ENCODE results near the gene CST9.
"Not testable (repeated sequence)": the region's sequence is repeated elsewhere in the genome, so short reads cannot be mapped to it uniquely, and the experiment has no call there.

CST9 gene

DNA sequence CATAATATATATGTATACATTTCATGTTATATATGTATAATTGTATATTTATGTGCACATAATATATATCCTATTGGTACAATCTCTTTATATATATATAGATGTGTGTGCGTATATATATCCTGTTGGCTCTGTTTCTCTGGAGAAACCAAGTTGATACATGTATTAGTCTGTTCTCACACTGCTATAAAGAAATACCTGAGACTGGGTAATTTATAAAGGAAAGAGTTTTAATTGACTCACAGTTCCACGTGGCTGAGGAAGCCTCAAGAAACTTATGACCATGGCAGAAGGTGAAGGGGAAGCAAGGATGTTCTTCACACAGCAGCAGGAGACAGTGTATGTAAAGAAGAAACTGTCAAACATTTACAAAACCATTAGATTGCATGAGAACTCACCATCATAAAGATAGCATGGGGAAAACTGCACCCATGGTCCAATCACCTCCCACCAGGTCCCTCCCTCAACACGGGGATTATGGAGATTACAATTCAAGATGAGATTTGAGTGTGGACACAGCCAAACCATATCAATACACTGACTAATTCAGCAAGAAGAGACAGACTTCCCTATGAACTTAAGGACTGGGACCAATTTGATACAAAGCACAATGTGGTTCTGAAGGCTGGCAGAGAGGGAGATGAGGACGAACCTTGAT, 18.1 kb upstream of the CST9 start:
- DNase-seq (ENCODE audit: low read depth), result no peak

DNA sequence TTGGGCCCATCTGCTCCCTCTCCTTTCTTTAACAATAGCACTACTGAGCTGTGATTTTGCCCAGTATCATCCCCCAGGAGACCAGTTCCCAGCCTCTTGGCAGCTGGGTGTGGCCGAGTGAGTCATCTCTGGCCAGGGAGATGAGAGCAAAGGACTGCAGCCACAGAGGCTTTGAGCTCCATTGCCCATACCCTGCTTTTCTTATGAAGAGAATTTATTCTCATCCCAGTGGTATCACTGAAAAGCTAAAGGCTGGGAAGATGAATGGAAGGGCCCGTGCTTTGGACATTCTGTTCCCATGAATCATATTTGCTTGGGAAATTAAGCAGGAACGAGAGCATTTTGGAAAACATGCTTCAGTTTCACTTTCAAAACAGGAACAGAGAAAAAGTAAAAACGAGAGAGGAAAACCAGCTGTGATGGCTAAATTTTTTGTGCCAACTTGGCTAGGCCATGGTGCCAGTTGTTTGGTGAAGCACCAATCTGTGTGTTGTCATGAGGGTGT, 17.2 kb upstream of the CST9 start:
- DNase-seq (ENCODE audit: low read depth), result peak; percentile 79

DNA sequence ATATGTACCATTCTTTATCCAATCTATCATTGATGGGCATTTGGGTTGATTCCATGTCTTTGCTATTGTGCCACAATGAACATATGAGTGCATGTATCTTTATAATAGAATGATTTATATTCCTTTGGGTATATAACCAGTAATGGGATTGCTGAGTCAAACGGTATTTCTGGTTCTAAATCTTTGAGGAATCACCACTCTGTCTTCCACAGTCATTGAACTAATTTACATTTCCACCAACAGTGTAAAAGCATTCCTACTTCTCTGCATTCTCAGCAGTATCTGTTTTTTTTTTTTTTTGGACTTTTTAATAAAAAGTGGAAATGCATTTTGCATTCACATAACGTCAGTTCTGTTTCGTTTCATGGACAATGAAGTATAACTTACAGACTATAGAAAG, 16.7 kb upstream of the CST9 start:
- not testable (repeated sequence) for DNase-seq (ENCODE audit: low read depth)

DNA sequence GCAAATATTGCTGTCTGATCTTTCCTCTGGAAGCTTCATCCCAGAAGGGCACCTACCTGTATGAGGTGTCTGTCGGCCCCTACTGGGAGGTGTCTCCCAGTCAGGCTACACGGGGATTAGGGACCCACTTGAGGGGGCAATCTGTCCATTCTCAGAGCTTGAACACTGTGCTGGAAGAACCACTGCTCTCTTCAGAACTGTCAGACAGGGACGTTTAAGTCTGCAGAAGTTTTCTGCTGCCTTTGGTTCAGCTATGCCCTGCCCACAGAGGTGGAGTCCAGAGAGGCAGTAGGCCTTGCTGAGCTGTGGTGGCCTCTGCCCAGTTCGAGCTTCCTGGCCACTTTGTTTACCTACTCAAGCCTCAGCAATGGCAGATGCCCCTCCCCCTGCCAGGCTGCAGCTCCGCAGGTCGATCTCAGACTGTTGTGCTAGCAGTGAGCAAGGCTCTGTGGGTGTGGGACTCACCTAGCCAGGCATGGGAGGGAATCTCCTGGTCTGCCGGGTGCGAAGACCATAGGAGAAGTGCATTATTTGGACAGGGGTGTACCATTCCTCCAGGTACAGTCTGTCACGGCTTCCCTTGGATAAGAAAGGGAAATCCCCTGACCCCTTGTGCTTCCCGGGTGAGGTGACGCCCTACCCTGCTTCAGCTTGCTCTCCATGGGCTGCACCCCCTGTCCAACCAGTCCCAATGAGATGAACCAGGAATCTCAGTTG, 15.1 kb upstream of the CST9 start:
- not testable (repeated sequence) for DNase-seq (ENCODE audit: low read depth)

DNA sequence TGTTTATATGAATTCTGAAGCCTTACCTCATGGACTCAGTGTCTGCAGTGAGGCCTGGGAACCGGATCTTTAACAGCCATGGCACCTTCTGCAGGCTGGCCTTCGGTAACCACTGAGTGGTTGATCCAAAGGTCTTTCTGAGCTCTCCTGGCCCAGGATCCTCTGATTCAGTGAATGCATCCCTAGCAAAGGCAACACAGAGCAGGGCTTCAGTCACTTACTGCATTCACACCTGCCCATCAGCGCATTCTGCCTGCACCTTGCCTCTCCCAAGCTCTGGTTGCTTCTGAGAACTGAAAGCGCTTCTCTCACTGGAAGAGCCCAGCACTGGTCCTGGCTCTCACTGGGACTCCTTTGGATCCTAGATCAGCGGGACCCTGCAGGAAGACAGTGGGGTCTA, 8.4 kb upstream of the CST9 start:
- DNase-seq (ENCODE audit: low read depth), result no peak

DNA sequence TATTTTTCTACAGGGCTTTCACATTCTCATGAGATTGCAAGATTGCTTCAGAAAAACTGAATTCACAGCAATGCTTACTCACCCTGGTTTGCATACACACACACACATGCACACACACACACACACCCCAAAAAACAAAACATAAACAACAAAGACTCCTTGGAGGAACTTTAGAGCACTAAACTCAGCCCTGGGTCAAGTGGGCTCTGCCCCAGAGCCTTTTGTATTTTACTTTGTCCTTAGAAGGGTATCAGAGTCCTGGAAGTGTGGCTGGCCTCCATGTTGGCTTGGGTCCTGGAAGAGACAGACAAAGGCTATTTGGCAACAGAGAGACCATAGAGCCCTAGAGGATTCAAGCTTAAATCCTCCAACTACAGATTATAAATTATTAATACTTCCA, 8.0 kb upstream of the CST9 start:
- DNase-seq (ENCODE audit: low read depth), result no peak

DNA sequence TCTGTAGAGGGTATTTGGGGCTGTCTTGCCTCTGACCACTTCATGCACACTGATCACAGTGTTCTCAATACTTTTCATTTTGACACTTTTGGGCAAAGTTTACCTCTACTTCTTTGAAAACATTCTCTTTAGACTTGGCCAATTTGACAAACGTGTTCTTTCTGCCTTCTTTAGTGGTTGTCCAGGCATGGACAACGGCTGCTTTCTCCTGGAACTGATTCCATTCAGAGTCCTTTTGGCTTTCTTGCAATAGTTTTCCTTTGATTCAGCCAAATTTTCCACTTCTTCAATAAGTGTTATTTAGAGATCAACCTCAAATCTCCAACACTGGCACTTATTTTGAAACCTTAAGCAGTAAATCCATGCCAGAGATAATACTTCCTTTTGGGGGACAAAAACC, 6.7 kb upstream of the CST9 start:
- DNase-seq (ENCODE audit: low read depth), result no peak

DNA sequence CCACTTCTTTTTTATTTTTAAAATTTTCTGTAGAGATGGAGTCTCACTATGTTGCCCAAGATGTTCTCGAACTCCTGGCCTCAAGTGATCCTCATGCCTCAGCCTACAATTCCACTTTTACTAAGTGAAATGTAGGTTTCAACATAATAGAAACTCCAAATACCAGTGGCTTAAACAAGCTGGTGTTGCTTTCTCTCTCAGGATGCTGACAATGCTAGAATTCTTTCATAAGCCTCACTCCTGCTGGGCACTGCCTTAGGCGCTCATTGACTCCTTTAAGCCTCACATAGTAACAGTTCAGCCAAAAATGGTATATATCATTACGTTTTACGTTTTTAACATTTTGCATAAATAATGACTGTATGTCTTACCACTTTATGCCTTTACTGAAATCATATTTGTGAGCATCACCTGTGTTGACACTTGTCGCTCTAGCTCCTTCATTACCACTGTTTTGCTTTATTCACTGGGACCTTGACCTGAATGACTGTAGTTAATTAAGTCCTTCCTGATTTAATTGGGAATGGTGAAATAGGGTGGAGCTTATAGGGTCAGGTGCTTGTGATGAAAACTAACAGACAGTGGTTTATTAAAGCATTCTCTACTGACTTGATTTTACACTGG, 3.9 kb upstream of the CST9 start:
- DNase-seq (ENCODE audit: low read depth), result no peak

DNA sequence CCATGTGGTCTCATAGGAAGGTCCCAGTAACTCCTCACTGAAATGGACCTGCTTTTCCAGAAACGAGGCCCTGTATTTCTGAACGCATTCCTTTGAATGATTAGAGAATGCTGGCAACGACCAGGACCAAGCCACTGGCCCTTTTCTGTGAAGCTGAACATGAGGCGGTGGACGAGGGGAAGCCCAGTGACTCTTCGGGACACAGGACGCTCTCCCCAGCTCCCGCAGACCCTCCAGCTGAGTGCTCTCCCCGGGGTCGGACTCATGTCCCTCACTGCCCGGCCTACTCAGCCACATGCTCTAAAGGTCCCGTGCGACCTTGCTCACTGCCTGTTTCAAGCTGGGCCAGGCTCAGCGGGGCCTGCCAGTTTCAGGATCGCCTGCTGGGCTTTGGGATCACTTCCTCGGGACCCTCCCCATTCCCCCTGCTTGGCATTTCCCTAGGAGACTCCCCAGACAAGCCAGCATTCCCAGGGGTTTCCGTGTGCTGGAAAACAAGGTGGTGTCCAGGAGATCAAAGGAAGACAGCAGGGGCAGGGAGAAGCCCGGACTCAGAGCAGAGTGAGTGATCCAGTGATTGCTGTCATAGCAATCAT, 2.6 kb upstream of the CST9 start:
- DNase-seq (ENCODE audit: low read depth), result no peak

DNA sequence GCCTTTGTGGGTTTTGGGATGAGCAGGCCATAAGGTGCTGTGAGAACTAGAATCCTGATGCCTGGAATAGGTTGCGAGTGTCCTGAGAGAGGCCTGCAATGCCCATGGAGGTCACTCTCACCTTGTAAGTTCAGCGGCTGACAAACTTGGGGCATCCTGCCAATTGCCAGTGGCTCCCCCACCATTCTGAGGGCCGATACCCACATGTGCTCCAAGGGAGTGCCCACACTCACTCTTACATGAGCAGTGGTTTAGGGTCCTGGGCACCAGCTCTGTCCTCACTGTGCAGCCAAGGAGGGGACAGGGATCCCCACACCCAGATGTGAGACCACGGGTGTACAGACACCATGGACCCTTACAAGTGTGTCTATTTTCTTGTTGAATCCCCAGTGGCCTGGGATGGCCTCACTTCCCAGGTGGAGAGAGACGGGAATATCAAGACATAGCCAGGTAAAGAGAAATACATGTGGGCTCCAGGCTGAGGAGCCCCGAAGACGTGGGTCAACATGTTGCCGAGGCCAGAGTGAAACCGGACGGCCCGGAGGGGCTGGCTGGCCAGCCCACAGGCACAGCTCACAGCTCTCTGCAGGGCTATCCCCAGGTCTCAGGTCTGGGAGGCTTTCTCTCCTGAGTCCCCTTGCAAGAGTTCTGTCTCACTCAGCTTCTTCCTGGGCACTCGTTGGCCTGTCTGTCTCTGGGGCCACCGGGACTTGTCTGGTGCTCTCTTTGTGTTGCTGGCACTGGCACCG, 2.0 kb upstream of the CST9 start:
- DNase-seq (ENCODE audit: low read depth), result no peak

DNA sequence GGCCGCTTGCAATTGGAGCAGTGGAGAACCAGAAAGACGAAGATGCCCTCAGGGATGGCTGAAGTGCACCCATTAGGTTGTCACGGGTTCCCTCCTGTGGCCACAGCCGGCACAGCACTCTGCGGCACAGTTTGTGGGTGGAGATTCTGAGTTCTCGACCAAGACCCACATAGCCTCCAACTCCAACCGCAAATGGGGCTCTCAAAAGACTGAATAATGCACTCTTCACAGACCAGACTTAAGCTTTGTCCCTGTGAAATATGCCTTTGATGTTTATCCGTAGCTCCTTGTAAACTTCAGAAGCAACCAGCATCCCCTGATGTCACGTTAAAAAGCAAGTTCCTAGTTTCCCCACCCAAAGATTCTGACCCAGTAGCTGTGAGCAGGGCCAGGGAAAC, 934 bp upstream of the CST9 start:
- DNase-seq (ENCODE audit: low read depth), result peak; percentile 29

DNA sequence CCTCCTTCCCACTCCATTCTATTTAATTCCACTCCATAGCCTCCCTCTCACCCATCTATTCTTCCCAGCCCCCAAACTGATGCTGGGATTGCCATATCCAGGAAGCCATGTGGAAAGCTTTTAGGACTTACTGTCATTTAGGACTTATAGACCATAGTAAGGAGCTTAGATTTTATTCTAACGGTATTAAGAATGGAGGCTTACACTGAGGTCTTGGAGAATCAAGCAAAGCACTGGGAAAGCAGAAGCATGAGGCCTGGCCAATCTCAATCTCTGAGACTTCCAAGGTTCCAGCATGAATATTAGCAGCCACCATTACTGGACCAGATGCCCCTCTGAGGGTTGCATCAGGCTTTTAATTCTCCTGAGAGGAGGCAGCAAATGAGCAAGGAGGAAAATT, 1.4 kb downstream of the CST9 start:
- no peak for DNase-seq (ENCODE audit: low read depth)

DNA sequence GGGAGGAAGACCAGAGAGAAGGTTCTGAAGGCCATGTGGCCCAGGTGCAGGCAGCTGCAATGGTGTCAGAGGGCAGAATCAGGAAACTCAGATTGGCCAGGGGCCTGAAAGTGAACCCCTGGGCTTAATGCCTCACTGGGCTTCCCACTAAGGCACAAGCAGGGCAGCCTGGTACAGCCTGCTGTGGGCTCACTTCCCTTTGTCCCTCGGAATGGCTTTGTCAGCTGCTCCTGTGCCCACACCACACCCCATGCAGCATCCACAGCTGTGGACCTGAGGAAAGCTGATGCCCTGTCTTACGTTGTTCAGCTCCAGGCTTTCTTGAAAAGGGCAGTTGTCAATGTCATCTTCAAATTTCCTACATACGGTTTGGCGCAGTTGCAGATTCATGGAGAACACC, 2.4 kb downstream of the CST9 start:
- no peak for DNase-seq (ENCODE audit: low read depth)

DNA sequence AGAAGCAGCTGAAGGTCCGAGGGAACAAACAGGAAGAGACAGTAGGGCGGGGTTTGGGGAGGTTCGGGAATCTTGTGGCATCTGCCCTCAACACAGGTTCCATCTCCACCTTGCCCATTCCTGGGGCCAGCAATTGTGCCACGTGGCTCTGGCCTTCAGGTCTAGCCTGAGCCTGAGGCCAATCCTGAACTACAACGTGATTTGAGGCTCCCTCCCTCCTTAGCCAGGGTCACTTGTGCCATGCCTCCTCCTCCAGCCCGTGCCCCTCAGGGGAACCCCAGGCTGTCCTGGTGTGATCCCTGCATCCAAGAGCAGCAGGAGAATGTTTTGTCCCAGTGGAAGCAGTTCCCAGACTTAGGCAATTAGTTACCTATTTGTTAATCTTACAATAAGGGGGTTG, 3.0 kb downstream of the CST9 start:
- no peak for DNase-seq (ENCODE audit: low read depth)

DNA sequence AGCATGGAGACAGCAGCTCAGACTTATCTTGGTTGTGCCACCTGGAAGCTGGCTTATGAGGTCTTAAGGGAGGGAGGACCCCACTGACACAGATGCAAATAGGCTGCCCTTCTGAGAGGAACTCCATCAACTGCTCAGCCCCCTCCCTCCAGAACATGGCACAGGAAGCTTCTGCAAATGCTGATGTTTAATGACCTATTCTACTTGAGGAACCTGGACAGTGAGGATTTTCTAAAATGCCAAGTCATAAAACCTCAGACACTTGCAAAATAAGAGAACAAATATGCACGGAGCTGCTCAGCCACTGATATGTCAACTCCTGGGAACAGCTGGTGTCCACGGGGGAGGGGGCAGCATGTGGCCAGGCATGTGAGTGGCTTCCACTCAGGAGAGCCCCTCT, 3.5 kb downstream of the CST9 start:
- DNase-seq (ENCODE audit: low read depth), result no peak

DNA sequence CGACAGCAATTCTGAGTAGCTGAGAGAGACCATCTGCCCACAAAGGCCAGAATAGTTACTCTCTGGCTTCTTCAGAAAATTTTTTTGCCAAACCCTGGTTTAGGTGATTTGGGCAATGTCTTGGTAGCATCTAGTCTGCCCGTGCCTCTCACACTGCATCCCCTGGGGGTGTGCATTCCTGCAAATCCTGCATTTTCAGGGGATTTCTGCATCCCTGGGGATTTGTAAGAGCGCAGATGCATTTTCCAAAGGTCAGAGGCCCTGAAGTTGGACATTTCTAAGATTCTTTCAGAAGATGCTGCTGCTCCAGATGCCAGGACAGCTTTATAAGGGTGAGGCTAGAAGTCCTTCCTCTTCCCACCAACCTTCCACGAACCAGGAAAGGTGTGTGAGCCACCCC, 4.0 kb downstream of the CST9 start:
- no peak for DNase-seq (ENCODE audit: low read depth)

DNA sequence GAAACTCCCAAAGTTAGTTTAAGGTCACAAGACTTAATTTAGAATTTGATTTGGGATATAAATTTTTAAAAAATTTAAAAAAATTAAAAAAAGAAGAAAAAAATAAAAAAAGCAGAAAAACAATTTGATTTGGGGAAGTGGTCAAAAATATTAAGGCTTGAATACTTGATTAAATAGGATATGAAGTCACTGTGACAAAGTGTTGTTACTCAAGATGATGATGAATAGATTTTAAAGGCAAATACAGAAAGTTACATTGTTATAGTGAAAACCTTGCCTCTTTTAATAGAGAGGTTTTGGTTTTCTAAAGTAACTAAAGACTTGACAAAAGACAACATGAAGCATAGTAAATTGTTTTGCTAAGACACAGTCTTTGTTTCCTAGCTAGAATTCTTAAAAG, 7.2 kb downstream of the CST9 start:
- DNase-seq (ENCODE audit: low read depth), result no peak

DNA sequence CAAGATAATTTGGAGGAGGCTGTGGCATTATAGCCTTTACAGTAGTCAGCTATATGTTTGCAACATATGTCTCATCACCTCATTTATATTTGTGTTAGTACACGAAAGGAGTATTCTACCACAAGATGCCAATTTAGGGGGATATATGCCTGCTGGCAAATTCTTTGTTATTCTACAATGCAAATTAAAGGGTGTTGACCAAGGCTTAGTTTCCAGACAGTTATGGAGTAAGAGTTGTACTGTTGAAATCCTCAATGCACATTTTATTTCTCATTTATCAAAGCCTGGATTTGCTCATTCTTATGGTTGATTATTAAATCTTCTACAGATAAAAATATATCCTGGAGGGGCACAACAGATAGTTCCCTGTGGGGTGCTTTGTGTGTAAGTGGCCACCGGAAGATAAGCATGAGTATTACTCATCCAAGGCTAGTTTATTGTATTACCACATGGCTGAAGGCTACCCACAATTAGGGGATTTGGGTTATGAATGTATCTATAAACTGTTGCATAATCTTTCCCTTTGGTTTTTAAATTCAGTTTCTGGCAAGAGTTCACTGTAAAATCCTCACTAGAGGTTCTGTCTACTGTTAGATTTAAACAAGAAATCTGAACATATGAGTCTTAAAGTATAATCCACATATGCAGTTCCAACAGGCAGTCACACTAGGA, 9.0 kb downstream of the CST9 start:
- DNase-seq (ENCODE audit: low read depth), result no peak

DNA sequence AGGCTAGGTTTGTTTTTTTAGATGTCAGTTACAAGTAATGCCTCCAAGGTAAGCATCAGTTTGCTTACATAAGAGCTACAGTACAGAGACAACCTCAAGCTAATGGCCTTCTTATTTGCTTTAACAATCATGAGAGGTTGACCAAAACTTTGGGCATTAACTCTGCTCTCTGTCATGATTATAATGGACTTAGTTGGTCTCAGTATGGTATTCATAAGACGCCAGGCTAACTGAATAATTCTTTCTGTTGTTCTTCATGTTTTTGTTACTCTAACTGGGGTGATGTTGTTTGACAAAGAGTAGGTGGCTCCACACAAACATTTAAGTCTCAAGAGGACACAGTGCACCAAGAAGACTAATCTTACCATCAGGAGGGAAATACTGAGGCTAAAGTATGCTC, 9.8 kb downstream of the CST9 start:
- DNase-seq (ENCODE audit: low read depth), result no peak

DNA sequence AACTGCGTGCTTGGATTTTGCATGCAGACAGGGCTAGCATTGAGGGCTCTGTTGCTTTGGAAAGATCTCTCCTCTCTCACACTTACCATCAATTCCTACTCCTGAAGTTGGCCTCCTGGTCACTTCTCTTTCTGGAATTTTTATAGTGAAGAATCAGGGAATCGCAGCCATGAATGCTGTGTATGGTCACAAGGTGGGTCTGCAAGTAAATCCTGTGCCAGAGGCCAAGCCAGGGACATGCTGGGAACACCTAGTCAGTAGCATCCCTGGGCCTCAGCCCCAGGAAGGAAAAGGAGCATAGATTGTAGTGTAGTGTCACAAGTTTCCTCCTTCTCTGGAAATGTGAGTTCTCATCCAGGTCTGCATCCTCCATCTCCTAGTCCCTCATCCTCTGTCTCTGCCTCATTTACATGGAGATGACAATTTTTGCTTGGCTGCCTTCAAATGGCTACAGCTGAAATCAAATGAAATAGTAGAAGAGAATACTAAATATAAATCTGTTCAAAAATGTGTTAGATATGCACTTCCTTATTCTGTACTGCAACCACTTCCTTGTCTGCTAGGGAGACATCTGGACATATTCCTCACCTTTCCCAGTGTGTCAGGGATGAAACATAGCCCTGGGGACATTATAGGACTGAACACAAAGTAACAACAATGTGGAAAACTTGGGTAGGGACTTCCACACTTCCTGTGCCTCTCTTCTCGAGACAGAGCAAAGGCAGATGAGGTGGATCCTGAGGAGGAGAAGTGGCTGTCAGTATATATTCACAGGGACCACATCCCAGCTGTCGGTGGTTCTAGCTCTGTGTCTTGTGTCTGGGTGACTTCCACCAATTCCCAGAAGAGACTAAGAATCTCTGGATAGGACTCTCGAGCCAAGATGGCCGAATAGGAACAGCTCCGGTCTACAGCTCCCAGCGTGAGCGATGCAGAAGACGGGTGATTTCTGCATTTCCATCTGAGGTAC, 17.0 kb downstream of the CST9 start:
- no peak for DNase-seq (ENCODE audit: low read depth)

DNA sequence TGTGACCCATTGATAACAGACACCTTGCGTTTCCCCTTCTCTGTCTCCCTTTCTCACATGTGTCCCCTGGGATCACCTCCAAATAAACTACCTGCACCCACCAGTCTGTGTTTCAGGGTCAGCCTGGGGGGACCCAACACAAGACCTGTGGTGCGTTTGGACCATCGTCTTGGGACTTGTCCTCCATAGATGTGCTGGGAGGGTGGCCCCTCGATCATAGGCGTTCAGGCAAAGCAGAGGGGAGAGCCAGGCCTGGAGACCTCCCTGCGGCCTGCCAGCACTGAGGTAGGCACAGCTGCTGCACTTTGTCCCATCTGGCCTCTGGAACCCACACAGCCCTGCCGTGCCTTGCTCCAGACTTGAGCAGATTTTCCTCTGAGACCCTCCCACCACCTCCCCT, 18.1 kb downstream of the CST9 start:
- no peak for DNase-seq (ENCODE audit: low read depth)
